ENCODE measurements around the gene NDC80. TPM values are rescaled to one million over a fixed set of nuclear protein-coding genes. Genes with fewer than 3 reads are reported as not detected.
A peak's percentile ranks its signal among the peaks of the same experiment; 100 is the strongest.

The NDC80 gene
- total and polyA plus RNA-seq, 9 of the 15 experiments (the other 6 are each of a cell fraction or from before 2014, with no cell fraction given), result 65.2 to 97.9 (median 83.3) TPM

DNA sequence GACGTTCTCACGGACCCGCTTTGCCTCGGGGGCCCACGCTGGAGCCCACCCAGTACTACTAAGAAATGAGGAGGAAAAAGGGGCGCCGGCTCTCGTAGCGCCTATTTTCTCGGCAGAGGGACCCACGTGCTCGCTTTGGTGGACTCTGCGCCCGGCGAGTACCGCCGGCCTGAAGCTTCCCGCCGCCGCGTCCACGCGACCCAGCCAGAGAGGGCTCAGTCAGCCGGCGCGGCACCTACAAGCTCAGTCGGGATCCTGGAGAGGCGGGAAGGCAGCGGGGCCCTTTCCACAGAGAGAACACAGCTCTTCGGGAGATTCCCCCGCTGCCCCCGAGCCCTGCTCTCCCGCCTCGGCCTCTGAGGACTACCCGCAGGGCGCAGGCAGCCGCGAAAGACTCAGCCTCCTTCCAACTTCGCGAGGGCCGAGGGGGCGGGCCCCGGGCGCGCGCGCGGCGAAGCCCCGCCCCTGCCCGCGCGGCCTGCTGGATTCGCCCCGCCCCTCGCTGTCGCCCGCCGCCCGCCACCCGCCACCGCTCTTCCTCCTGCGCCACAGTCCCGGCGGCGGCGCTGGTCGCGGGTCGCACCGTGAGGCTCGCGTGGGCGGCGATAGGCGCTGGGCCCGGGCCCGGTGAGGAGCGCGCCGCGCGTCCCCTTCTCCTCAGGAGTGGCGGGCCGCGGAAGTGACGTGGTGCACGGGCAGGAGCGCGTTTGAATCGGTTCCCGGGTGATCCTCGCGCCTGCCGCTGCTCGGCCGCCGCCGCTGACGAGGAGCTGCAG lies 84.0 kb downstream of the NDC80 start, which contains the start of gene SMCHD1 (continued):
- TF ChIP-seq ZBTB40 (IDR thresholded peaks at IDR 0.05) (peak; percentile 57; the same call in 1 of the 2 replicates), ZBTB40 (CRISPR knock-in tag; IDR thresholded peaks at IDR 0.05) (0 out of 2 replicates have a peak, but pooled peaks have one; percentile 41), HES1 (IDR thresholded peaks at IDR 0.05; ENCODE audit: low read depth) (no peak), TOE1 (IDR thresholded peaks at IDR 0.05; ENCODE audit: borderline replicate concordance) (peak; percentile 68; the same call in 1 of the 2 replicates), TOE1 (CRISPR knock-in tag; IDR thresholded peaks at IDR 0.05; ENCODE audit: borderline replicate concordance, low read depth) (0 out of 2 replicates have a peak, but pooled peaks have one; percentile 83), SRSF9 (IDR thresholded peaks at IDR 0.05; ENCODE audit: borderline replicate concordance, low read depth, low read length) (no peak), RBM39 (optimal IDR thresholded peaks at IDR 0.05; ENCODE audit: low read depth, low read length) (peak; percentile 50), FOXK2 (conservative IDR thresholded peaks at IDR 0.05 in 1 of 2, IDR thresholded peaks at IDR 0.05 in 1 of 2; ENCODE audit: low read depth in 2 of 2) (peak in 1 of 2 experiments; percentile 32; a peak in 1 of 4 replicates), ELF1 (tag; IDR thresholded peaks at IDR 0.05) (no peak), PPARD (CRISPR knock-in tag; IDR thresholded peaks at IDR 0.05) (no peak), THRAP3 (IDR thresholded peaks at IDR 0.05; ENCODE audit: borderline replicate concordance) (no peak), SMARCA5 (IDR thresholded peaks at IDR 0.05) (no peak)

Data from K562 (cell line).